HEK293T (cell line): ENCODE data around the gene VWA3B.

ENCODE experiments used
- ARNT ChIP-seq: fragments of 450-650 bp; IDR thresholded peaks from 2 replicates; pipeline ENCODE4 v1.6.1; 2017; ENCODE audit warnings: mild to moderate bottlenecking
- BHLHE40 ChIP-seq: fragments of 450-650 bp; IDR thresholded peaks from 2 replicates; pipeline ENCODE4 v1.6.1; 2016; ENCODE audit warnings: mild to moderate bottlenecking, moderate library complexity, borderline replicate concordance
- CTBP1 ChIP-seq: fragments of 450-650 bp; IDR thresholded peaks from 2 replicates; pipeline ENCODE4 v1.6.1; 2016; ENCODE audit warnings: borderline replicate concordance
- FOXK2 ChIP-seq: fragments of 450-650 bp; IDR thresholded peaks from 2 replicates; pipeline ENCODE4 v1.6.1; 2016; ENCODE audit warnings: mild to moderate bottlenecking
- FOXM1 ChIP-seq: fragments of 450-650 bp; IDR thresholded peaks from 2 replicates; pipeline ENCODE4 v1.6.1; 2017; ENCODE audit warnings: mild to moderate bottlenecking, borderline replicate concordance
- HDGF ChIP-seq: fragments of 450-650 bp; IDR thresholded peaks from 2 replicates; pipeline ENCODE4 v1.6.1; 2017; ENCODE audit warnings: antibody characterized with exemption, borderline replicate concordance
- L3MBTL2 ChIP-seq: fragments of 450-650 bp; conservative IDR thresholded peaks from 2 replicates; pipeline ENCODE4 v1.6.1; 2016; ENCODE audit warnings: mild to moderate bottlenecking
- NFRKB ChIP-seq: fragments of 450-650 bp; IDR thresholded peaks from 2 replicates; pipeline ENCODE4 v1.6.1; 2016; ENCODE audit warnings: mild to moderate bottlenecking, moderate library complexity
- PKNOX1 ChIP-seq: fragments of 450-650 bp; IDR thresholded peaks from 2 replicates; pipeline ENCODE4 v1.6.1; 2016
- SP1 ChIP-seq: fragments of 450-650 bp; IDR thresholded peaks from 2 replicates; pipeline ENCODE4 v1.6.1; 2017
- SUZ12 ChIP-seq: fragments of 450-650 bp; IDR thresholded peaks from 2 replicates; pipeline ENCODE4 v1.6.1; 2016; ENCODE audit warnings: mild to moderate bottlenecking
- TARDBP ChIP-seq: fragments of 450-650 bp; IDR thresholded peaks from 2 replicates; pipeline ENCODE4 v1.6.1; 2016
- ZNF384 ChIP-seq: fragments of 450-650 bp; IDR thresholded peaks from 2 replicates; pipeline ENCODE4 v1.6.1; 2016

GRCh38 chr2:98145070-98145469, 58.1 kb downstream of the VWA3B start:
- TF ChIP-seq ZNF384 (no peak), BHLHE40 (no peak), FOXM1 (no peak), PKNOX1 (no peak), HDGF (no peak), SP1 (no peak), NFRKB (no peak), TARDBP (no peak), FOXK2 (no peak), SUZ12 (no peak), ARNT (no peak), L3MBTL2 (no peak), CTBP1 (no peak)
